AG08395 (cell line): ENCODE data around the gene COL4A2.
A peak's percentile ranks its signal among the peaks of the same experiment; 100 is the strongest.
"Not testable (repeated sequence)": the region's sequence is repeated elsewhere in the genome, so short reads cannot be mapped to it uniquely, and the experiment has no call there.

Source experiments
- DNase-seq: peaks from one replicate; pipeline ENCODE4 v3.0.0; 2012; ENCODE audit warnings: mixed read lengths, low spot score

The COL4A2 gene

DNA sequence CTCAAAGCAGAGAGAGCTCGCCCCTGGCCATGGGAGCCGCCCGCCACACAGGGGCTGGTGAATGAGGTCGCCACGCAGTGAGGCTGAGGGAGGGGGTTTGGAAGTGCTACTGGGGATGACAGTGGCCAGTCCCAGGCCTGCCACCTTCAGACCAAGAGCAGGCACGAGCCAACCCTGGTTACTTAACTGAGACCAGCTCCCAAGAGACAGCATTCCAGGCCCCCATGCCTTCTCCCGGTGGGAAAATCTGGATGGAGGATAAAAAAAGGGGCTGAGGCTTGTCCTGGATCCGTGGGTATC lies 211.1 kb downstream of the COL4A2 start:
- no peak for DNase-seq

DNA sequence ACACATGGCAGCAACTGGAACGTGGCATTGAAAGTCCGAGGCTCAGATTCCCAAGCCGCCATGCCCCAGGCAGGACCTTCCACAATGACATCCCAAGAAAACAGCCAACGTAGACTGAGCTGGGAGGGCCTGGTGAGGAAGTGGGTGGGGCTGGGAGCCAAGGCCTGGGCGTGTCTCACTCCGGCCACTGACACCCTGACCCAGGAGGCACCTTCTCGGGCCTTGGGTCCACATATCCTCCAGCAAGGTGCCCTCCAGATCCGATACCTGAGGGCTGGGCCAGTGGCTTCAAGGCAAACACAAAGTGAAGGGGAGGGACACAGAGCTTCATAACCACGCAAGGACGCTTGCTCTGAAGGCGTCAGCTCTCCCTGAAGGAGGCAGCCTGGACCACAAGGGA lies 211.5 kb downstream of the COL4A2 start:
- DNase-seq = no peak

DNA sequence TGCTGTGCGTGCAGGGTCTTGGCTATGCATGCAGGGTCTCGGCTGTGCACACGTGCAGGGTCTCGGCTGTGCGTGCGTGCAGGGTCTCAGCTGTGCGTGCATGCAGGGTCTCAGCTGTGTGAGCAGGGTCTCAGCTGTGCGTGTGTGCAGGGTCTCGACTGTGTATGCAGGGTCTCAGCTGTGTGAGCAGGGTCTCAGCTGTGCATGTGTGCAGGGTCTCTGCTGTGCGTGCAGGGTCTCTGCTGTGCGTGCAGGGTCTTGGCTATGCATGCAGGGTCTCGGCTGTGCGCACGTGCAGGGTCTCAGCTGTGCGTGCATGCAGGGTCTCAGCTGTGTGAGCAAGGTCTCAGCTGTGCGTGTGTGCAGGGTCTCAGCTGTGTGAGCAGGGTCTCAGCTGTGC lies 212.0 kb downstream of the COL4A2 start:
- no peak for DNase-seq

DNA sequence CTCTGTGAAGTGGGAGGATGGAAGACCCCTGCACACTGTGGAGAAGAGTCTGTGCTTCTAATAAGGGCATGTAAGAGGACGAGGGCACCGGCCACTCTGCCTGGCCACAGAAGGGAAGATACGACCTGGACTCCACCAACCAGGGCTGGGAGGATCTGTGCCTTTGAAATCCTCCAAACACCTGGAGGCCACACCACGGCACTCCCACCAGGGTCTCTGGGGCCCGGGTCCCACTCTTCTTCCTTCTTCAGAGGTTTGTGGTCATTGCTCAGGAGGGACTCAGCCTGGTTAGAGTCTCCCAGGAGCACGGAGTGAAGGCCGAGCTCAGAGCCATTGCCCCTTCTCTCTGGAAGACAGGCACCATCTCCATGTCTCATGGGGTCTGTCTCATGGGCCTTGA lies 212.4 kb downstream of the COL4A2 start:
- no peak for DNase-seq

DNA sequence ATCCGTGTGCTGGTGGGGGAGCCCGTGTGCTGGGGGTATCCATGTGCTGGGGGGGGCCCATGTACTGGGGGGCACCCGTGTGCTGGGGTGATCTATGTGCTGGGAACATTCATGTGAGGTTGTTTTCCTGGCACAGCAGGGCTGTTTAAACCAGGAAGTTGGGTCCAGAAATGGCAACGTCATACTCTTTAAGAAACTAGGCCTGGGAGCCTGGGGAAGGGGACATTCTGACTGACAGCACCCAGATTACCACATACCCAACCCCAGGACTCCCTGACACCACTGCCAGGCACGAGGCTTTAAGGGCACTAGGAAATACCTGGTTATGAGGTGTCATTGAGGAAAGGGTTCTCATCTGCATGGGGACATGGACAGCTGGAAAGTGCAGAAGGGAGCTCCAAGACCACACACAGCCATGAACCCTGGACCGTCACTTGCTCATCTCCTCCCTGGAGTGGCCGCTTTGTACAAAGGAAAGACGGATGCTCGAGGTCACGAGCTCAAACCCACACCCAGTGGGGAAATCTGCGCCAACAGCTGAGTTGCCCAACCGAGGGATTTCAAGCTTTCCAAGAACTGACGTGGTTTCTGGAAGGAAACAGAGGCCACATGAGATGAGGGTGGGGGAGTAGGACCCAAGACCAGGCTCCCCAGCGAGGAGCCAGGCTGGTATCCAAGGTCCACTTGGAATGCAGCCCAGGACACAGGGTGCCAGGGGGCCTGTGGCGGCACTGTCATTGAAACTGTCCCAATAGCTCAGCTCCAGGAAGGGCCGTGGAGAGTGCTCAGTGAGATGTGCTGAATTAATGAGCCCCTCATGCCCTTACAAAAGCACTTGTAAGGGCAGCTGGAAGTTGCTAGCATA lies 213.6 kb downstream of the COL4A2 start:
- DNase-seq = peak; percentile 82

DNA sequence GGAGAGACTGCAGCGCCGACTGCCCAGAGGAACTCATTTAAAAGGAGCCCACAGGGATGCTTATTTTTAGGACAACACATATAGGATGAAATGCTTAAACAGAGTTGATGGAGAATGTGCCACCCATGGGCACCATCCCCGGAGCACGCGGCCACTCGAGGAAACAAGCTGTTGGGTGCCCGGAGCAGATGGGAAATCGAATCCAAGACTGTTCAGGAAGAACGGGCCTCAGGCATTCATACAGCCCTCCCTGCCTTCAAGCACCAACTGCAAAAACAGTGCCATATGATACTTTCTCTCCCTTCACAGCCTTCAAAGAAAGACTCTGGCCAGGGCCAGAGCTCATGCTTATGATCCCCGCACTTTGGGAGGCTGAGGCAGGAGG lies 214.2 kb downstream of the COL4A2 start:
- no peak for DNase-seq

DNA sequence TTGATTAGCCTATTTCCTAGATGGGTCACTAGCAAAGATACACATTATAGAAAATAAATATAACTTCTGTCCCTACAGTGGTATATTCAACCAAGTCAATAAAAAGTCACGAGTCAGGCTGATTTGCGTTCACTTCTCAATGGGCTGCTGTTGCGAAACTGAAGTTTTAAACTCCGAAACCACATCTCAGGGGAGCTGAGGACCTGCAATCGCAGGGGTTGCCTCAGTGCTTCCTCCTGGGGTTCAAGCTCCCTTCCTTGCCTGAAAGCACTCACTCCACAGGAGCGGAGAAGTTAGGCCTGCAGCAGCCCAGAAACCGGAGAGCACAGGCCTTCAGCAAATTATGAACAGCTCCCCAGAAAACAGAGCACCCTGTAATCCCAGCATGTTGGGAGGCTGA lies 214.9 kb downstream of the COL4A2 start:
- DNase-seq = no peak

DNA sequence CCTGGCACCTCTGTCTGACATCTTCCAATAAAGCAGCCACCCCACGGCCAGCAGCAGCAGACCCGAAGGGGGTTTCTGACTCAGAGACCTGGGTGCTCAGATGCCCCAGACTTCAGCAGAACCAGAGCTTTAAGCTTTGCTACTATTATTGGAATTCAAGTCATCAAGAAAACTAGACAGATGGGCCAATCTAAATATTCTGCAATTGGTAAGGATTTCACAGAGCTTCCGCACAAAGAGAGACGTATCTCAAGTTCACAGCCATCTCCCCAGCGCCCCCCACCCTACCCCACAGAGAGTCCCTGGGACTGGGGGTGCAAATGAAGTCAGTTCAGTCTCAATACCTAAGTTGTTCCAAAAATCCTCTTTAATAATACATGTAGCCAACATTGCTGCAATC lies 215.6 kb downstream of the COL4A2 start:
- DNase-seq = no peak

DNA sequence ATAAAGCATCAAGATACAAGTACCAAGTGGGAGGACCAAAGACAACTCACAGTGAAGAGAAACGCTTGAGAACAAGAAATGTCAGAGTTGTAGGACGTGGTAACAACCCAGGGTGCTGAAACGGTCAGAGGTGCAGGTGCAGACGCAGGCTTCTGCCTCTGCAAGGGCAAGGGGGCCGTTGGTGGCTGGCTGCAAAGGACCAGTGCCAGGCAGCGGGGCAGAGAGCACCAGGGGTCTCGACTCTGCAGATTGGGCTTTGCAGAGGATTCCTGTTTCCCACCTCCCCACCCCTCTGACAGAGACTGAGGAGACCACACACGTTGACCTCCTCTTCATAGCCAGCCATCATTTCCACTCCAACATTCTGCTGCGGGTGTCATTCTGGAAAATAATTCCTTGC lies 216.1 kb downstream of the COL4A2 start:
- DNase-seq = no peak

DNA sequence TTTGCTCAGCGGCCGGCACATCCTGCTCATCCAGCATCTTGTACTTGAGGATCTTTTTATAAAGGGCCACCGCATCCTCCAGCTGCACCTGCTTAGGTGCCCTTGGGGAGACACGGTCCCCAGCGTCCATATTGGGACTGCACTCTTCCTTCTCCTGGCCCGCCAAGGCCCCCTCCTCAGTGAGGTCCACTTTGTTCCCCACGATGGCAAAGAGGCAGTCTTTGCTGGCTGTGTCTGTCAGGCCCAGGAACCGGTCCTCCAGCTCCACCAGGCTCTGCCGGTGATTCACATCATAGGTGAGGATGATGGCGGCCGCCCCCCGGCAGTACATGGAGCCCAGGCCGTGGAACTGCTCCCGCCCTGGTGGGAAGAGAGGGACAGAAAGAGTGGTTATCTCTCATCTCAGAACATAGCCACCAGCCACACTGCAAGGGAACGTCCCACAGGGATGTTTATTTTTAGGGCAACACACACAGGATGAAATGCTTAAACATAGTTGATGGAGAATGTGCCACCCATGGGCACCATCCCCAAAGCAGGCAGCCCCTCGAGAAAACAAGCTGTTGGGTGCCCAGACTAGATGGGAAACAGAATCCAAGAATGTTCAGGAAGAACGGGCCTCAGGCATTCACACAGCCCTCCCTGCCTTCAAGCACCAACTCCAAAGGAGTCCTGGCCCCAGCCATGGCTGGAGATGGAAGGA lies 216.9 kb downstream of the COL4A2 start:
- DNase-seq = no peak

DNA sequence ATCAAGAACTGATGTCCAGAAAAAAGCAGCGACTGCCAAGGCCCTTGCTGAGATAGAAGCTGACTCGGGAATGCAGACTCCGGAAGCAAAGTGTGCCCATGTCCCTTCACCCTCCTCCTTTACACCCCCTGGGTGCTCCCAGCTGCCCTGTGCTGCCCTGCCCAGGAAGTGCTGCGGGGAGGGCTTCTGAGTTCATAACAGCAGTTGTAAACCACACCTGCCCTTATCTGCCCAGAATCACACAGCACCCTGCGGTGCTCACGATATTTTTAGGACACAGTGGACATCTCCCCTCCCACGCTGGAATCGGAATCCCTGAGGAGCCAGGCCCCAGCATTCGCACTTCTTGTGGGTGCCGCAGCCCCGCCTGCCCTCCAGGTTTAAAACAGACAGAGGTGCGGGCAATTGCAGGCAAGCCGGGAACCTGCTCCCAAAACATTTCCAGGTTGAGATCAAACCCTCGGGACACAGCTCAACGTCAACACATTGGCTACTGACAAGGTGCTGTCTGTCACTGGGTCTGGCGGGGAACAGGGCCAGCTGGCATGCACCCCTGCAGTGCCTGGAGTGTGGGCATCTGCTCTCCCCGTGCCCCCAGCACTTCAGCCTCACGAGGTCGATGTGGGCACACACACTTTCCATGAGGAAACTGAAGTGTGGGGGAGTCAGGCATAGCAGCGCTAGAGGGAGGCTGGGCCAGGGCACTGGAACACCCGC lies 217.6 kb downstream of the COL4A2 start:
- DNase-seq = no peak

DNA sequence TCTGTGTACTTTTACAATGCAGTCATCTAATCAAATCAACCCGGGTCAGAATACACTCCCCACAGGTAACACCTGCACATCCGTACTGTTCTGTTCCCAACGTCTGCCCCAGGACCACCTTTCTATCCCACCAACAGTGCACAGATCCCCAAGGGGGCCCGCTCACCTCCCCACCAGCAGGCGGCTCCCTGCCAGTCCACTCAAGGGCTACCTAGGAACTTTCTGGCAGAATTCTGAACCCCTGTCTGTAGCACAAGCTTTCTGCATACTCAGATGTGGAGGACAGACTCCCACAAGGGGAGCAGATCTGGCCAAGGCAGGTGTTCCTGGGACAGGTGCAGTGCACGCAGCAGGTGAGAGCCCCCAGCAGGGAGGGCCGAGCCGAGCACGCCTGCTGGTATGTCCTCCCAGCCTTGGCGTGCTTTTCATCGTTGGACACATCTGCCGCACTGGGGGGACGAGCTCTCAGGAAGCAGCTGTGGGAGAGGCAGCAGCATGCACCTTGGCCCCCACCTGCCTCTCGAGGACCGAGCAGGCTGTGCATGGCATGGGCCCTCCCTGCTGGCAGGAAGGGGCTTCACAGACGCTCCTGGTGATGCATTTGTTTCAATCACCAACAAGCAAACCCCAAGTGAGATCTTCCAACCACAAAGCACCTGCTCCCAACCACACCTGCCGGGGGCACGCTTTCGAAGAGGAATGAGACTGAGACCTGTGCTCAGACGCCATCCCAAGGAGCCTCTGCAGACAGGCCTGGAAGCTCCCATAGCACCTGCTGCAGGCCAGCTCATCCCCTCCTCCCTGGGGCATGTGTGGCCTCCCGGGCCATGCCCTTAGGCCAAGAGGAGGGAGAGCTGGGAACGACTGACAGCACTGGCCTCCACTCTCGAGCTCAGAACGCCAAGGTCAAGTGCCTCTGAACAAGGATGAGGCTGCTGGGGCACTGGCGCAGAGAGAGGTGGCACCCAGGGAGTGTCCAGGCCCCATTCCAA lies 218.5 kb downstream of the COL4A2 start:
- no peak for DNase-seq

DNA sequence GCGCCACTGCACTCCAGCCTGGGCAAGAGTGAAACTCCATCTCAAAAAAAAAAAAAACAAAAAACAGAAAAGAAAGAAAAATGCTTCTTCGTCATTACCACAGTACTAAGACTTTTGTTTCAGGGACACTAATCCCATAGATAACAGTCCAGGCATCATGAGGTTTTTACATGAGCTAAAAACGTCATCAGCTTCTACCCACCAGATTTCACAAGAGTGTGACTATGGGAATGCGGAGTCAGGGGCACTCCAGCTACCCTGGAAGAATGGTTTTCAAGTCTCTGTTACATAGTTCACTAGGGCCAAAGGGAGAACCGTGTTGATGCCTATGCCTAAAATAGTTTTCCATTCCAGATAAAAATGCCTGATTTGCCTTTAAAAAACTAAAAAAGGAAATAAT lies 221.3 kb downstream of the COL4A2 start:
- no peak for DNase-seq

DNA sequence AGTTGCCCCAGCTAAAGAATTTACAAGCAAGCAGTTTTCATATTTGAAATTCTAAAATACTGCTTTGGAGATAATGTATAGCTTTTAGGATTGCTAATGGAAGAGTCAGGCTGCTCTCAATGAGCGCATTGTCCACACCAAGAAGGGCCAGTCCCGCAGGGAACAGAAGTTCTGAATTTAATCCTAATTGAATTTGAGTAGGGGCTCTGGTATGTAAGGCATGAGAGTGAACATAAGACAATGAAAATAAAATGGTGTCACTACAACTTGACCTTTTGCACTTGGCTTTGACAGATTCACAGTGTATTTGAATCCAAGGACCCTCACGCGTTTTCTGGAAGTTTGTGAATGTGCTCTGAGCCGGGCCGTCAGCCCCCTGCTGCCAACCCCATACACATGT lies 221.8 kb downstream of the COL4A2 start:
- no peak for DNase-seq

DNA sequence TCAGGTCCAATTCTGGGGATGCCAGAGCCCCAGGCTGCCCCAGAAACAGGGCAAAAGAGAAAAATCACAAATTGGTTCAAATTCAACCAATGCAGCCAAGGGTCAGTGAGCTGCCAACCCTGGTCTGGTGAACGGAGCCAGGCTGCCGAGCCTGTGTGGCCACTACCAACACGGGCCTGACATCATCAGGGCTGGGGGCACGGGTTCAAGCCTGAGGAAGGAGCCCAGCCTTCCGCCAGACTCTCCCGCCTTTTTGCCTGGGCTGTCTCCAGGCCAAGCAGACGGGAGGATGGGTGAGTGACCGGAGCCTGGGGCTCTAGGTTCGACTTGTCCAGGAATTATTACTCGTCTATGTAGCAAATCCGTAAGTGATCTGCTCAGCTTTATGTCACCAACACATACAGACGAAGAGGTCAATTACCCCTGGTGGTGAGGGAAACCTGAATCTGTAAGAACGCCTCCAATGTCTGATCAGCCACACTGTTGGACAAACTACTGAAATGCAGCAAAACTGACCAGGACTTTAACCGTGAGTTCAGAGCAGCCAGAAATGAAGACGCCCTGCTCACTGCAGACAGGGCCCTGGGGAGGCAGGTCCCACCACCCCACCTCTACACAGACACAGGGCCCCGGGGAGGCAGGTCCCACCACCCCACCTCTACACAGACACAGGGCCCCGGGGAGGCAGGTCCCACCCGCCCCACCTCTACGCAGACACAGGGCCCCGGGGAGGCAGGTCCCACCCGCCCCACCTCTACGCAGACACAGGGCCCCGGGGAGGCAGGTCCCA lies 222.6 kb downstream of the COL4A2 start:
- DNase-seq = no peak

DNA sequence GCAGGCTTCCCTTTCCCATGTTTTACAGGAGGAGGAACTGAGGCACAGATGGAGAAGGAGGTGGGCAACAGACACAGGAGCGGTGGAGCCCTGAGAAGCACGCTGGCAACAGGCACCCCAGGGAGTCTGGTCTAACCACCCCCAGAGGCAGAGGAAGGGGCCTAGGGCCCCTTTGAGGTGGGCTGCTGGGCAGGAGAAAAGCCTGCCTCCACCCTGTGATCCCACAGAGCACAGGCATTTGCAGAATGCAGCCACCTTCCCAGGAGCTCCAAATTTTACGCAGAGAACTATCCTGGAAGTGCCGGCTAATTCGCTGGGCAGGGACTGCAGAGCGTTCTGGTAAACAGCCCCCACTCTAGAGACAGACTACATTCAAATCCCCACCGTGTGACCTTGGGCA lies 224.0 kb downstream of the COL4A2 start:
- DNase-seq = no peak

DNA sequence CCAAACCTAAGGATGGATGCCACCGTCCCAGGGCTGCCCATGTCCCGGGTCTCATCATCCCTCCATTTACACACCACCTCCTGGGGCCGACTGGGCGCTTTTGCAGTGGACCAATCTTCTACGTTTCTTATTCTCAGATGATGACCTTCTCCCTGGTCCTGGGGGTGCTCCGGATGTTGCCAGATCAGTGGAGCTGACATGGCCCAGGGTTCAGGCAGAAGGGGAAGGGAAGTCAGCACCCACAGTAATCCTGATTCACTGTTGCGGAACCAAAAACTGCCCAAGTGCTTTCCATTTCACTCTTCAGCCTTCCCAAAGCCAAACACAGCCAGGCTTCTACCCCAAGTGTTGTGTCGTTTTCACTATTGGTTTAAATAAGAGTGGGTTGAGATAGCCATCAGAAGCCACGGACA lies 224.6 kb downstream of the COL4A2 start:
- DNase-seq = no peak

DNA sequence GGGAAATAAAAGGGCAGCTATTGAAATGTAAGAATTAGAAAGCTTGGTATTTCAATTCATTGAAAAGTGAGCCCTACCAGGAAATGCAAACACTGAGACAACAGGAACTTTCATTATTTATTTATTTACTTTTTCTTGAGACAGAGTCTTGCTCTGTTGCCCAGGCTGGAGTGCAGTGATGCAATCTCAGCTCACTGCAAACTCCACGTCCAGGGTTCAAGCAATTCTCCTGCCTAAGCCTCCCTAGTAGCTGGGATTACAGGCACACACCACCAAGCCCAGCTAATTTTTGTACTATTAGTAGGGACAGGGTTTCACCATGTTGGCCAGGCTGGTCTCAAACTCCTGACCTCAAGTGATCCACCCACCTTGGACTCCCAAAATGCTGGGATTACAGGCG lies 225.2 kb downstream of the COL4A2 start:
- DNase-seq = not testable (repeated sequence)

DNA sequence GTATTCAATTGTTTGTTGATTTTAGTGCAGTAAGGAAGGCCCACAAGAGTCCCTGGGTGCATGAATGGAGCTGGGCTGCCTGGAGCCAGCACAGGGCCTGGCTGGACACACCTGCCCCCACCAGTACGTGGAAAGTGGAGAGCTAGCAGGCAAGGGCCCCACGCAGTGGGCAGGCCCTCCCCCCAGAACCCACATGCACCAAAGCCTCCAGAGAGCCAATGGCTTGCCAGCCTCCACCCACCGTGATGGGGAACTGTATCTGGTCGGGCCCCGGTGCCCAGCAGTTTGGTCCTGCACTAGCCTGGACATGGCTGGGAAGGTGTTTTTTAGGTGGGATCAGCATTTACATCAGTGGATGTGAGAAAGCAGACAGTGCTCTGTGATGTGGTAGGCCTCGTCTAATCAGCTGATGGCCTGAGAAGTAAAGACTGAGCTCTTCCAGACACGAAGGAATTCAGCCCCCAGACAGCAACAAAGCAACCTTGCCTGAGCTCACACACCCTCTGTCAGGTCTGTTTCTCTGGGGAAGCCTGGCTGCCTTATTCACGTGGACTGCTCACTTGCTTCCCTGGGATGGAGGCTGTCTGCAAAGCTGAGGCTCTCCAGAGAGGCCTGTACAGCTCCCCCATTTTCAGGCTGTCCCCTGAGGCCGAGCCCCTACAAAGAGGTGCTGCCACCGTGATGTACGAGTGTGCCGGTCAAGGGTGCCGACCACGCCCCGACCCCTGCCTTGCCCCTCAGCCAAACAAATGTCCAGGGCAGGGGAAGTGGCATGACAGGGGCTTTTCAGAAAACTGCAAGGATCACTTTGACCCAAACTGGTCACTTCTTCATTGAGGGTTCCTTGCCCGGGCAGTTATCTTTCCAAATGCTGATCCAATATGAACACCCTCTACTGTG lies 226.9 kb downstream of the COL4A2 start:
- no peak for DNase-seq

DNA sequence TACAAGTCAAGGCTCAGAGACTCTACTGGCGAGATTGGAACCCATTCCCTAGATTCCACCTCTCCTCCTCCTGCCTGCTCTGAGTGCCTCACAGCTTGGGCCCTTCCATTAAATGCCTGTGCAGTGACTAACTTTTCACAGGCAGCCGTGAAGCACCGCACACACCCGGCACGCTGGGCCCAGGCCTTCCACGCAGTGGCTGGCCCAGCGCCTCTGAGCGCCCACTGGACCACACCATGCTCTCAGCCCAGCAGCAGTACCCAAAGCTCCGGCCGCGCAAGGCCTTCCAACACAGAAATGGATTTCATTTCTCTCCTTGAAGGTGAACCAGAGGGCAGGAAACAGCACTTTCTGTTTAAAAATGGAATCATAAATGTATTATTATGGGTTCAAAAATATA lies 228.4 kb downstream of the COL4A2 start:
- DNase-seq = no peak
